ENCODE measurements around the gene ZFP64.
"Not testable (repeated sequence)": the region's sequence is repeated elsewhere in the genome, so short reads cannot be mapped to it uniquely, and the experiment has no call there.

ZFP64 gene

DNA sequence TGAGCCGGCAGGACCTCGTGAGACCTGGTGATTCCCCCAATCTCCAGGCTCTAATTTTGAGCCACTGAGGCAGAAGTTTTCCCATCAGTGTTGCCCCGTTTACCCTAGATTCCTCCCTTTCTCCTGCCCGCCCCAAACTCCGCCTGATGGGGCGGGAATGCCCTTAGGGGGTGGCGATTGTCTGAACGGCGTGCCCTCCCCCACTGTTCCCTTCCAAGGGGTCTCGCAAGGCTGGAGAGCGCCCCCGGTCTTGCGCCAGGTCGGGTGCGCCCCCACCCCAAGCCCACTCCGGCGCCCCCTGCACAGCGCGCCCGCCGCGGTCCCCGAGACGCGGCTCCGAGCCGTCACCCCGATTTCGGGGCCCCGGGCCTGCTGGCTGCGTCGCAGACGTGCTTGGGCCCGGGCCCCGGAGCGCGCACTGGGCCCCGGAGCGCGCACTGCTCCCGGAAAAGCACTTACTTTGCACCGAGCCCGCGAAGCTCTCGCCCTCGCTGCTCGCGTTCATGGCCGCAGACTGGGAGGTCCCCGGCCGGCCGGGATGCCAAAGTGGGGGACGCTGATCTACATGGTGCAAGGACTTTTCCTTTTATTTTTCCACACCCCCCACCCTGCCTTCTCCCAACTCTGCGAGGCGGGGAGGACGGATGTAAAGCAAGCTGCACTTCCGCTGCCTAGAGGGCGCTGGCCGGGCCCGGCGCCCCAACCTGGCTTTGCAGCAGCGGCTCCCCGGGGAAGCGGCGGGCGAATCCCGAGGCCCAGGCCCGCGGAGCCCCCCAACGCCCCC lies at the start of gene ZFP64:
ZFP64 (minus strand) TSS at position 648 of the 784 bp plus-strand sequence; CDS start at position 505, 143 bp downstream.
- DNase-seq (ENCODE audit: low read depth, low spot score): no peak

DNA sequence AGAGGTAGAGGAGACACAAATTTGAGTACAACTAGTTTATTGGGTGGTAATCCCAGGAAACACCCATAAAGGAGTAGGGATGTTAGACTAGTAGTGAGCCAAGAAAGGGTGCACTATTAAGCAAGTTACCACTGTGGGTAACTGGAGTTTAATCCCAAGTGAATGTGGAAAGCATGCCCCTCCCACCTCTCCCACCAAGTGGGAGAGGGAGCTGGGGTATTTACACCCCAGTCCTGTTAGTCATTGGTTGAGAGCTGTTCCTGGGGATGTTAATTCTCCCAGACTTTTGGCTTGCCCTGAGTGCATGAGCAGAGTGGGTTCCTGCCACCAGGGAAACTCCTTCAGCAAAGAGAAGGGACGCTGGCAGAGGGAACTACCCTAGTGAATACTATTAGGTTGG lies 49.2 kb upstream of the ZFP64 start:
- DNase-seq (ENCODE audit: low read depth, low spot score): no peak

DNA sequence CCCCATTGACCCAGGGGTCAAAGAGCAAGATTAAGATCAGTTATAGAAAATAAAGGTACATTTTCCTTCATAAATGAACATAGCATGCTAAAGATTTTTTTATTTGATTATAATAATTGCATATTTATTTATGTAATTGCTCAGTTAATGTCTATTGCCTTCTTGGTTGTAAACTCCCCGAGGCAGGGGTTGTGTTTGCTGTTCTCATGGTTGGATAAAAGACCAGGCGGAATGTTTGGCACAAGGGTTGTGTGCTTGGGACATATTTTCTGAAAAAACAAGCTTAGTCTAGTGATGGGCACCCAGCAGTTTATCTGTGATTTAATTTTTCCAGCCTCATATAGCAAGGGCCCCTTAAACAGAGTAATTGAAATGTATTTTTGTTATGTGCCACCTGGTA lies 47.5 kb upstream of the ZFP64 start:
- DNase-seq (ENCODE audit: low read depth, low spot score): no peak

DNA sequence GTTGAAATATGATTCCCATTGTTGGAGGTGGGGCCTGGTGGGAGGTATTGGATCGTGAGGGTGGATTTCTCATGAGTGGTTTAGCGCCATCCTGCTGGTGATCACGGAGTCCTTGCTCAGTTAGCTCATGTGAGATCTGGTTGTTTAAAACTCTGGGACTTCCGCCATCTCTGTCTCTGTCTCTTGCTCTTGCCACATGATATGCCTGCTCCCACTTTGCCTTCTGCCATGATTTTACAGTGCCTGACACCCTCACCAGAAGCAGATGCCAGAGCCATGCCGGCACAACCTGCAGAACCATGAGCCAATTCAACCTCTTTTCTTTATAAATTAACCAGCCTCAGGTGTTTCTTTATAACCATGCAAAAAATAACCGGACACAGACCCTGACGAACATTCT lies 44.7 kb upstream of the ZFP64 start:
- no peak for DNase-seq (ENCODE audit: low read depth, low spot score)

DNA sequence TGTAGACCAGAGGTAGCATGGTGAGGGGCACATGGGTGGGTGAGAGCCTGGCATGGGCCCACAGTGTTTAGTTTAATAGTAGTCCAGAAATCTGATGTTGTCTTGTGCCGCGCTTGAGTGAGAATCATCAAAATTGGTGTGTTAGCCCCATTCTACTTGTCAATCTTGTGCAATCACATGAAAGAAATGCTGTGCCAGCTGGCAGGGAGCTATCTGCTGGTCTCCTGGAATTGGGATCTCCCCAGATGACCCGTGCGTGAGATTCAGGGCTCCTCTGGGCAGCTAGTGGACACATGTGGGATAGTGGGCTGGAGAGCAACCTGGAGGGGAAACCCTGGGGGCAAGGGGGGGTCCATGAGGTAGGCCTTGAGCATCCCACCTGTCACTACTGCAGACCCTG lies 43.5 kb upstream of the ZFP64 start:
- DNase-seq (ENCODE audit: low read depth, low spot score): no peak

DNA sequence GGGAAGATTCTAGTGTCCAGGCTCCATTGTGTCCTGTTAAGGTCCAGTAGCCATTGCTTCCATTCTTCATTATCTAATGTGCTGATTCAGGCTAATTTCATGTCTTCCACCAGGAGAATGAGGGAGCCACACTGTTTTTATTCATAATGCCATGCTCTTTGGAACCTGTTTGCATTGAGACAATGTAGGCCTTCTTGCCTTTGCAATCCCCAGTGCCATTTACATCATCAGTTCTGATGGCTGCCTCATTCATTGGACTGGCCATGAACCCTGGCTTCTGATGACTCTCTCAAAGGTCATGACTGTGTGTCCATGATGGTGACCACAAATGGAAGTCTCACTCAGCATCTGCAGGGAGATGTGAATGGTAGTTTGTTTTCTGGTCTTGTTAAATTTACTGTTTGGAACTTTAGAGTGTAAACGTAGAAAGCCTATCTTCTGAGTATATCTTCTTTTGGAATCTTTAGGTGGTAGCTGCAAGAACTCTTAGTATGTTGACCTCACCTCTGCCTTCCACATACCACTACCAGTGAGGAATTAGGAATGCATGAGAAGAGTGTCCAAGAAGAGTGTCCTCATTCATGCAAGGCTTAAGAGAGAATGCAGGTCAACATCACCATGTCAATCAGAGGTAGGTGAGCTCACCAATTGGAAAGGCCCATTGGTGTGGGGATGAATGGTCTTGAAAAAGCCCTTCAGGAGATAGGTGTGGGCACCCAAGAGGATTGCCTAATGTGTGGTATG lies 42.9 kb upstream of the ZFP64 start:
- DNase-seq (ENCODE audit: low read depth, low spot score): no peak

DNA sequence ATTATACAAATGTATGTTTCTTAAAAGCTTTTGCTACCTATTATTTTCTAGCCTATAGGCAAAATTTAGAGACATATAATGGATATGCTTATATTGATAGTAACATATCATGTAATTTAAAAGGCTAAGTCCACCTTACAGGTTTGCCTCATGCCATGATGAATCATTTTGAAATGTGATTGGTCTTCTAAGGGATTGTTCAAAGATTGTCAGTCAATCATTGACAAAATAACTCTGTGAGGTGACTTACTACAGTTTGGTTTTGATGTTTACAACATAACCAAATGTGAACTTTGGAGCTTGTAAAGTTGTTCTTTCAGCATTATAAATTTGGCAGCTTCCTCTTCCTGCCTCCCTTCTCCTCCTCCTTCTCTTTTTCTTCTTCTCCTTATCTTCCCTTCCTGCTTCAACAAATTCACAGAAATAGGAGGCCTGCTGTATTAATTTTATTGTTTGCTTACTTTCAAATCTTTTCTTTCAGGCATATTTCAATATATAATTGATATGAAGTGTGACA lies 39.7 kb upstream of the ZFP64 start:
- no peak for DNase-seq (ENCODE audit: low read depth, low spot score)

DNA sequence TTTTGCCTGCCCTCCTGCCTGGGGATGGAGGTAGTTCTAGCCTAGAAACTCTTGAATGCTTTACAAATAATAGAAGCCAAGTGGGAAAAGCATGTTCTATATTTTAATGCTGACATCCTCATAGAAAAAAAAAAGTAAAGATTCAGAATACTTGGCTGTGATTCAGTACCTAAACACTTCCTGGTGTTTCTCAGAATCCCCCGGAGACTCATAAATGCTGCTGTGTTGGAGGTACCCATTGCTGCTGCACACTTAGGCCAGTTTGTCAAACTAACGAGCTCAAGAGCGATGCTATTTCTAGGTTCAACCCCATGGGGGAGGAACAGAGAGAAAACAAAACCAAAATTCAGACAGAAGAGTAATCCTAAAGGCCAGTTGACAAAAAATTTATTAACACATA lies 38.8 kb upstream of the ZFP64 start:
- no peak for DNase-seq (ENCODE audit: low read depth, low spot score)

DNA sequence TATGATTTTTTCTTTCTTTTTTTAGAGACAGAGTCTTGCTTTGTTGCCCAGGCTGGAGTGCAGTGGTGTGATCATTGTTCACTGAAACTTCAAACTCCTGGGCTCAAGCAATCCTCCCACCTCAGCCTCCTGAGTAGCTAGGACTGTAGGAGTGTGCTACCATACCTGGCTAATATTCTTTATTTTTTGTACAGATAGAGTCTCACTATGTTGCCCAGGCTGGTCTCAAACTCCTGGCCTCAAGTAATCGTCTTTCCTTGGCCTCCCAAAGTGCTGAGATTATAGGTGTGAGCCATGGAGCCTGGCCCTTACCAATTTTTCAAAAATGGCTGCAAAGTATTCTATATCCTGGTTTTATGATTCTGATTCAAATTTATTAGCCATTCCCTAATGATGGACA lies 37.8 kb upstream of the ZFP64 start:
- DNase-seq (ENCODE audit: low read depth, low spot score): not testable (repeated sequence)

DNA sequence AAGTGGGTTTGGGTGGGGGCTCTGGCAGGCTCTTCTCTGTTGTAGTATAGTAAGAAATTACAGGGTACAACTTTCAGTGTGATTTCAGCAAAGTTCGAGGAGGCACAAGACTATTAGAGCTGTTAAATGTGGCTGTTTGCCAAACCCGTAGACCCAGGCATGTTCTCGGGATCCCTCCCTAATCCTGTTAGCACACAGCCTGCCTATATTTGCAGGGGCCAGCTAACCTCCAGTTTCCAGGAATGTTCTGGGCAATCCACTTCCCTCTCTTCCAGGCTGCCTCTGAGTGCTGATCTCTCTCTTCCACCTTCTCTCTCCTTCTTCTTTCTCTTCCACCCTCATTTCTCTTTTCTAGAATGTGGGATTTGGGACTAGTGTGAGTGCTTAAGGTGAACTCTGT lies 34.8 kb upstream of the ZFP64 start:
- DNase-seq (ENCODE audit: low read depth, low spot score): no peak

DNA sequence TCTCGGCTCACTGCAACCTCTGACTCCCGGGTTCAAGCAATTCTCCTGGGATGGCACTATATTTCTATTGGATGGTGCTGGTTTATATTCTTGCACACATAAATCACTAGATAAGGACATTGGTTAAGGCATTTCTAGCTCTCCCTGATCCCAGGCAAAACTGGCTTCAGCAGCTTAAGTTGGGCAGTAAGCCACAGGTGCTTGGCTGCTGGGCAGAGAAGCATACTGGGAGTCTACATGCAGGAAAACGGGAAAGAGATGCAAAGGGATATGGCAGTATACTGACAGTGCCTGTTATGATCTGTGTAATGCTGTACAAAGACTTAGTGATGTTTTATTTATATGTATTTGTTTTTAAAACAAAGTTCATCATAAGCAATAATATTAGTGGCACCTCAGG lies 33.3 kb upstream of the ZFP64 start:
- DNase-seq (ENCODE audit: low read depth, low spot score): no peak

DNA sequence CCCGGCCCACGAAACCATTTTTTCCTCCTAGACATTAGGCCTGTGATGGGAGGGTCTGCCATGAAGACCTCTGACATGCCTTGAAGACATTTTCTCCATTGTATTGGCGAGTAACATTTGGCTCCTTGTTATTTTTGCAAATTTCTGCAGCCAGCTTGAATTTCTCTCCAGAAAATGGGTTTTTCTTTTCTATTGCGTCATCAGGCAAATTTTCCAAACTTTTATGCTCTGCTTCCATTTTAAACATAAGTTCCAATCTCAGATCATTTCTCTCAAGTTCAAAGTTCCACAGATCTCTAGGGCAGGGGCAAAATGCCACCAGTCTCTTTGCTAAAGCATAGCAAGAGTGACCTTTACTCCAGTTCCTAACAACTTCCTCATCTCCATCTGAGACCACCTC lies 29.8 kb upstream of the ZFP64 start:
- DNase-seq (ENCODE audit: low read depth, low spot score): not testable (repeated sequence)

DNA sequence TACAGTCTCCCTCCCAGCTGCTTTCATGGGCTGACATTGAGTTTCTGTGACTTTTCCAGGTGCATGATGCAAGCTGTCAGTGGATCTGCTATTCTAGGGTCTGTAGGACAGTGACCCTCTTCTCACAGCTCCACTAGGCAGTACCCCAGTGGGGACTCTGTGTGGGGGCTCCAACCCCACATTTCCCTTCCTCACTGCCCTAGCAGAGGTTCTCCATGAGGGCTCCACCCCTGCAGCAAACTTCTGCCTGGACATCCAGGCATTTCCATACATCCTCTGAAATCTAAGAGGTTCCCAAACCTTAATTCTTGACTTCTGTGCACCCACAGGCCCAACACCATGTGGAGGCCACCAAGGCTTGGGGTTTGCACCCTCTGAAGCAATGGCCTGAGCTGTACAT lies 29.3 kb upstream of the ZFP64 start:
- DNase-seq (ENCODE audit: low read depth, low spot score): not testable (repeated sequence)

DNA sequence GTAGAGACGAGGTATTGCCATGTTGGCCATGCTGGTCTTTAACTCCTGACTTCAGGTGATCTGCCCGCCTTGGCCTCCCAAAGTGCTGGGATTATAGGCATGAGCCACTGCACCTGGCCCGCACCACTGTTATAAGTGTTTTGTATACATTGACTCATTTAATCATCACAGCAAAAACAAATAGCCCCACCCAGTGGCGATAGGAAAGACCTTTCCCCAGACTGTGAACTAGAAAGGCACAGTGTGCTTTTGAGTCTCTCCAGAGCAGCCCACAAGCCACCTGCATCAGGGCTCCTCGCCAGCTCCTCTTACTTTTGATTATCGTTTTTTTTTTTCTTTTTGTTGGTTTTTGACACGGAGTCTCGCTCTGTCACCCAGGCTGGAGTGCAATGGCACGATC lies 27.9 kb upstream of the ZFP64 start:
- DNase-seq (ENCODE audit: low read depth, low spot score): no peak

DNA sequence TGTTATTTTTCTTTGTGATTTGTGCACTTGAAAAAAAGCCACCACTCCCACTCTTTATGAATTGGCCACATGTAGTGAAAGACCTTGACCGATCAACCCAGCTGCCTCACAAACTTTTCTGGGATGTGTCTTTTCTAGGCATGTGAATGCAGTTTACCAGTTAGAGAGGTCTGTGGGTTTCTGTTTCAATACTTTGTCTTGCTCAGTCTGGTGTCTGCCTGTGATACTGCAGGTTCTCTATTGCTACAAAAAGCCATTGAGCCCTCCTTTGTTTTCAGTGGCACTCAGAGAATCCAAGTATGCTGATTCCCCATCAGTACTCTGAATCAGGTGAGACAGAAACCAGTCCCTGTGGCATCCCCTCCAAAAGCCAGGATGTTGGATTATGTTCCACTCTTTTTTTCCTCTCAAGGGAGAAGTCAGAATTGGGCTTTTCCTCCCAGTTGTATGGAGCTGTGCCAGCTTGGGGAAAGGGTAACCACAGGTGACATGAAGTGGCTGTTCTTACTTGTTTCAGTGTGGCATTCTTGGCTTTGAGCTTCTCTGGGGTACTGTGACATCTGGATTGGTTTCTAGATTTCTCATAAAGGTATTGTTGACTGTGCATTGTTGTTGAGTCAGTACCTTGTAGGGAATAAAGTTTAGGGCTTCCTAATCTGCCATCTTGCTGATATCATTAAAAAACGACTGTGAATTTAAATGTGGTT lies 26.3 kb upstream of the ZFP64 start:
- no peak for DNase-seq (ENCODE audit: low read depth, low spot score)

DNA sequence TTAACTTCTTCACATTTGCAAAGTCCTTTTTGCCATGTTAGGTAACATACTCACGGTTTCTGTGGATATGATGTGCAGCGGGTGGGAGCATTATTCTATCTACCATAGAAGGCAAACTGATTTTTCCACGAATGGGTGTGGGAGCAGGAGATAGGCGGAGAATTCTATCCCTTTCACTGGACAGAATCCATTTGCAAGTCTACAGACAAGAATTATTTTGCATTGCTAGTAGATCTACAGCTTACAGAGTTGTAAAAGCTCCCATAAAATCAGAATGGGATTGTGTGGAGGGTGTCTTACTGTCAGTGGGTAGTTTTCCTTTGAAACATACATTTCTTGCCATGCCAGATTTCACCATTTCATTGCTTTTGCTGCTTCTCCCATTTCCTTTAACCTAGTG lies 22.4 kb upstream of the ZFP64 start:
- DNase-seq (ENCODE audit: low read depth, low spot score): no peak

DNA sequence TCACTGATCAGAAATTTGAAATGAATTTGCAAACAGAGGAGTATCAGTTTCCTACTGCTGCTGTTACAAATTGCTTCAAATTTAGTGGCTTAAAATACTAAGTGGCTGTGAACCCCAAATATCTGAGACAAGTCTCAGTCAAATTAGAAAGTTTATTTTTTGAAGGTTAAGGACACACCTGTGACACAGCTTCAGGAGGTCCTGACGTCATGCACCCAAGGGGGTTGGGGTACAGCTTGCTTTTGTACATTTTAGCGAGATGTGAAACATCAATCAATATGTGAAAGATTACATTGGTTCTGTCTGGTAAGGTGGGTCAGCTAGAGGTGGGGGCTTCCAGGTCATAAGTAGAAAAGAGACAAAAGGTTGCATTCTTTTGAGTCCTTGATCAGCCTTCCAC lies 21.4 kb upstream of the ZFP64 start:
- no peak for DNase-seq (ENCODE audit: low read depth, low spot score)

DNA sequence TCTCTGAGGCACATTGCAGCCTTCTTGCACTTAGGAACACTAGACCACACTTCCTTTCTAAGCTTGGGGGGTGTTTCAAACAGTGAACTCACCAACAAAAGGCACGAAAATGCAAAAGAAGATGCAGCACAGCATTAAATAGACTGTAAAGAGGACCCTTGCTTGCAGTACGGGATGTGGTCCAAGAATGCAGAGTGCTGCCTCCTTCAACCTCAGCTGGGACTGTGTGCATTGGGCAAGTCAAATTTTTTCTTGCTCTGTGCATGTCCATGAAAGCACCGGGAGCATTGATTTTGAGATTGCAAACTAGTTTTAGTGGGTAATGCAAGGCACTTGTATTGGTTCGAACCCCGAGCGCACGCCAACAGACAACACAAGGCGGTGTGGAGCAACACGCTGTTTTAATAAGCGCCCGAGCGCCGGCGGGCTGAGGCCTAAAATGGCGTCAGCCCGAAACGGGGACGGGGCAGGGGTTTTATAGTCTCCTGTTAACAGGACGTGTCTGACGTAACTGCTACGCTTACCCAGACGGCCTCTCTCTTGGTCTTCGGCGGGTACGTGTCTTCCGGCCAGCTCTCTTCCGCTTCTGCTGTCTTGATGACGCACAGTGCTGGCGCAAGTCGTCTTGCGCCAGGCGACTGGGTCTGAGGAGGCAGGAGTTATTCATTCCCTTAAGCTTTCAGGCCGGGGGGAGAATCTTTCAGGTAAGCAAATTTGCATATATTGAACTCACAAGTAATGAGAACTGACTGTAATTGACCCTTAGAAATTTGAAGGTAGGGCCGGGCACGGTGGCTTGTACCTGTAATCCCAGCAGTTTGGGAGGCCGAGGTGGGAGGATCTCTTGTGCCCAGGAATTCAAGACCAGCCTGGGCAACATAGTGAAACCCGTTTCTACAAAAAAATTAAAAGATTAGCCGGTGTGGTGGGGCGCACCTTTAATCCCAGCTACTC lies 18.7 kb upstream of the ZFP64 start:
- no peak for DNase-seq (ENCODE audit: low read depth, low spot score)

DNA sequence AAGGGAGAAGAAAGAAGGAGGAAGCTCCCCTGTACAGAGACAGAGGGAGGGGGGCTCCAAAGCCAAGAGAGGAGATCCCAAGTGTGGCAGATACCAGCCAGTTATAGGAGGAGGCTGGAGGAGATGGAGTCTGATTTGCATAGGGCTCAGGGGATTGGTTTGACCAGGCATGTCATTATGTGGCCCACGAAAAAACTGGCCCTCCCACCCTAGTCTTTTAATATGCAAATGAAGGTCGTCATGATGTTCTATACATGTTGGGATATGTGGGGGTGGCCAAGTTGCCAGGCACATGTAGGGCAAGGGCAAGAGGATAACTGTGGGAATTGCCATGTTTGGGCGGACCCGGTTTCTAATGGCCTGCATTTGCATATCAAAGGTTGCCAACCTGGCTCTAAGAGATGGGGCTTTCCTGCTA lies 17.6 kb upstream of the ZFP64 start:
- DNase-seq (ENCODE audit: low read depth, low spot score): peak; percentile 60

DNA sequence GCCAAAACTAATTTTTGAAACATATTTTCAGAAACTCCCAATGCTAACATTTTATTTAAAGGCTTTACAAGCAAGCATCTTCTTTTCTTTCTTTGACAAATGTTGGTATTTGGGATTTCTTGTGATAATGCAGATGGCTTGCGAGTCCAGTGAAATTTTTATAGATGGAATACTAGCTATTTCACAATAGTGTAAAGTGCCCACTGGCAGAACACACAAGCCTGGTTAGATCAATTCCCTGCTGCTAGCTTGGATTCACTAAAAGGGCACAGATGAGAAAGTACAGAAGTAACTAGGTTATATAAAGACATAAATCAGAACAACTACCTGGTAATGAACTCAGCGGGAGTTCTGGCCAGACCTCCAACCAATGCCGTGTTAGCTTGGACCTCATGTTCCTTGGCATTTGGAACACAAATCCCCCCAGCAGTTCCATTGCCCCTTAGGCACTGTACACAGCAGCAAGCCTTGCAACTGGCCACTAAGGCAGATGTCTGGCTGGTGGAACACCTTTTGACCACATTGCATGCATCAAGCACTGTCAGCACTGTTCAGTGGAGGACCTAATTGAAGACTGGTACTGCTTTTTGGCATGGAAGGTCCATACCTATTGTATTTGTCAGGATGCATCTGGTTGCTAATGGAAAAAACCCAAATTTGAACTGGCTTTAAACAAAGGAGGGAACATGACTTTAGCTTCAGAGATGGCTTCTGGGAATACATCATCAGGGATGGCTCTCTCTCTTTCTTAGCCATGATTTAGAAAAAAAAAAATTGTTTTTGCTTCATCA lies 15.6 kb upstream of the ZFP64 start:
- no peak for DNase-seq (ENCODE audit: low read depth, low spot score)

Data from iPS DF 19.7 (cell line).